Measurements from ENCODE around the gene CYP27C1.

Gene CYP27C1

GRCh38 chr2:127175041-127175721 is 44.9 kb downstream of the CYP27C1 start:
- no peak for TF ChIP-seq CTCF (IDR thresholded peaks at IDR 0.05)

GRCh38 chr2:127174640-127175039 is 45.5 kb downstream of the CYP27C1 start:
- no peak for TF ChIP-seq CTCF (IDR thresholded peaks at IDR 0.05)

GRCh38 chr2:127174136-127174535 is 46.0 kb downstream of the CYP27C1 start:
- TF ChIP-seq CTCF (IDR thresholded peaks at IDR 0.05): peak; percentile 30; the same call in 1 of the 2 replicates

- no peak for TF ChIP-seq CTCF (IDR thresholded peaks at IDR 0.05)
These were observed 47.0 kb downstream of the CYP27C1 start for GRCh38 chr2:127173057-127173456.

GRCh38 chr2:127172306-127172705 is 47.8 kb downstream of the CYP27C1 start:
- TF ChIP-seq CTCF (IDR thresholded peaks at IDR 0.05): no peak

GRCh38 chr2:127170452-127171197 is 49.5 kb downstream of the CYP27C1 start:
- no peak for TF ChIP-seq CTCF (IDR thresholded peaks at IDR 0.05)

- TF ChIP-seq CTCF (IDR thresholded peaks at IDR 0.05): no peak
These were observed 50.1 kb downstream of the CYP27C1 start for GRCh38 chr2:127170021-127170420.
